HG02642 (cell line): ENCODE measurements around the gene SLC18A2.
"Not testable (repeated sequence)": the region's sequence is repeated elsewhere in the genome, so short reads cannot be mapped to it uniquely, and the experiment has no call there.

ENCODE experiments used
- ATAC-seq: cut with Tn5 transposase; IDR thresholded peaks from one replicate; pipeline ENCODE4 v1.9.1; 2021; ENCODE audit warnings: mild to moderate bottlenecking; ENCODE audit not compliant: unreplicated experiment, poor library complexity

The SLC18A2 gene

GRCh38 chr10:117303451-117303850 lies 62.5 kb downstream of the SLC18A2 start:
- ATAC-seq = not testable (repeated sequence)

DNA sequence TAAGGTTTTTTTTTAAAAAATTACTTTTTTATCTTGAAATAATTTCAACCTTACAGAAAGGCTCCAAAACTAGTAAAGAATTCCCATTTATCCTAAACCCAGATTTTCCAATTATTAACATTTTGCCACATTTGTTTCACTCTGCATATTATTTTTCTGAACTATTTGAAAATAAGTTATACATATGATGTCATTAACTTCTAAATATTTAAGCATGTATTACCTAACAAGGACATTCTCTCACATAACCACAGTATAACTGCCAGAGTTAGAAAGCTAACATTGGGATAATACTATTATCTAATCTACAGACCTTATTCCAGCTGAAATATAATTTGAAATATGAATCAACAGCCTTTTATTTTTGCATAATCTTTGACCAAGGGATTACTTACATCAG lies 65.8 kb downstream of the SLC18A2 start:
- ATAC-seq = no peak

DNA sequence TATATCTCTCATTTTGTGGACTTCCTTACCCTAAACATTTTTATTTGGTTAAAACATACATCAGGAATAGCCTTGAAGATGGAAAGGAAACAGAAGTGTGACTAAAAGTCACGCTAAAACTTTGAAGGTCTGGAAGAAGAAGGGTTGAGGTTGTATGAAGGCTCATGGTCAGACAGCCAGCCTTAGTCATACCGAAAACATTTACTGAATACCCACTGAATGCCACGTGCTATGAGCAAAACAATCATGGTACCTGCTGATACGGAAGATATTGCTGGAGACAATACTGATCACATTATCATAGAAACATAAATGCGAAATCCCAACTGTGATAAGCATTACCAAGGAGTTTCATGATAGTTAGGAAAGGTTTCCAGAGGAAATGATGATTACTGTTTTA lies 70.3 kb downstream of the SLC18A2 start:
- ATAC-seq = no peak

GRCh38 chr10:117312430-117312829 lies 71.5 kb downstream of the SLC18A2 start:
- ATAC-seq = no peak

GRCh38 chr10:117313641-117314040 lies 72.7 kb downstream of the SLC18A2 start:
- no peak for ATAC-seq

GRCh38 chr10:117316701-117317100 lies 75.8 kb downstream of the SLC18A2 start:
- no peak for ATAC-seq

GRCh38 chr10:117318909-117319308 lies 78.0 kb downstream of the SLC18A2 start:
- no peak for ATAC-seq

DNA sequence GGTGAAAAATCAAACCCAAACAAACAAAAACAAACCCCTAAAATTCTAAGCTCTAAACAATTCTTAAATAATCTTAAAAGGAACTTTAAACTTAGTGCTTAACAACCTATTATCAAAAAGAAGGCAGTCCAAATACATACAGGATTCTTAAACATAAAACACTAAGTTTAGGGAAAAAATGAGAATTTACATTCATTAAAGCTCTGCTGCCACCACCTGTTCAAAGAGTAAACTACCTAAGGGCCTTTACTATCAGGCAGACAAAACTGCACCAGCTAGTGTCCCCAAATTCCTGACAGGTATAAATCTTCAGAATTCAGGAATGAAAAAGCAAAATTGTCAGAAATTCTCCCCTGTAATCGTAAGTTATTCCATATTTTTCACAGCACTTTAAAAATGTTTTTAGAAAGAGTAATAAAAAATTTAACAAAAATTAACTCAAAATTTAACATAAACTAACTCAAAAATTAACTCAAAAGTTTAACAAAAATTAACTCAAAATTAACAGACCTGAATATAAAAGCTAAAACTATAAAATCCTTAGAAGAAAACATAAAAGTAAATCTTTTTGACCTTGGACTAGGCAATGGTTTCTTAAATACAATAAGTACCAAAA lies 79.2 kb downstream of the SLC18A2 start:
- ATAC-seq = no peak

GRCh38 chr10:117322260-117322659 lies 81.3 kb downstream of the SLC18A2 start:
- no peak for ATAC-seq

- no peak for ATAC-seq
Measured at GRCh38 chr10:117324367-117324766, 83.5 kb downstream of the SLC18A2 start.

DNA sequence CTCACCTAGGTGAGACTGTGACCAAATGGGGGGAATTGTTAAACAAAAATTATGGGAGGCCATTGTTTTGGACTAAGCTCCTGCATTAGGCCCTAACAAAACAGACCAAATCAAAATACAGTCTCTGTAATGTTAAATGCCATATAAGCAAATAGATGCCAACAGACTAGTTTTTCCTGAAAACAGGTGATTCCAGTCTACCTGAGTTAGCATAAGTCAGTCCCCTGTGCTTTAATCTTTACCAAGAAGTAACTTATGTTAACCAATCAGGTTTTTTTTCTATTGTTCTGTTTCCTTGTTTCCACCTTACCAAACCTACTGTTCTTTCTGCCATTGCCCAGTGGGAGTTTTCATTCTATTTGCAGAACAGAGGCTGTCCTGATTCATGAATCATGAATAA lies 86.3 kb downstream of the SLC18A2 start:
- no peak for ATAC-seq
